ENCODE data around the gene TRIM38.
"Not testable (repeated sequence)": the region's sequence is repeated elsewhere in the genome, so short reads cannot be mapped to it uniquely, and the experiment has no call there.

The TRIM38 gene

GRCh38 chr6:25943887-25944286 is 18.7 kb upstream of the TRIM38 start:
- no peak for FAIRE-seq

GRCh38 chr6:25944688-25945574 is 17.7 kb upstream of the TRIM38 start:
- FAIRE-seq = no peak

GRCh38 chr6:25945738-25946137 is 16.9 kb upstream of the TRIM38 start:
- not testable (repeated sequence) for FAIRE-seq

- FAIRE-seq = no peak
Observed at GRCh38 chr6:25946631-25947030, 16.0 kb upstream of the TRIM38 start.

GRCh38 chr6:25947492-25947891 is 15.1 kb upstream of the TRIM38 start:
- not testable (repeated sequence) for FAIRE-seq

- FAIRE-seq = no peak
Observed at GRCh38 chr6:25949695-25950094, 12.9 kb upstream of the TRIM38 start.

GRCh38 chr6:25950297-25950696 is 12.3 kb upstream of the TRIM38 start:
- FAIRE-seq = no peak

- no peak for FAIRE-seq
Observed at GRCh38 chr6:25951296-25952032, 11.1 kb upstream of the TRIM38 start.

- no peak for FAIRE-seq
Observed at GRCh38 chr6:25952535-25952934, 10.1 kb upstream of the TRIM38 start.

GRCh38 chr6:25953733-25954132 is 8.9 kb upstream of the TRIM38 start:
- FAIRE-seq = no peak

GRCh38 chr6:25954756-25955155 is 7.8 kb upstream of the TRIM38 start:
- no peak for FAIRE-seq

GRCh38 chr6:25956226-25956625 is 6.4 kb upstream of the TRIM38 start:
- FAIRE-seq = no peak

- no peak for FAIRE-seq
Observed at GRCh38 chr6:25958700-25959162, 3.9 kb upstream of the TRIM38 start.

- FAIRE-seq = no peak
Observed at GRCh38 chr6:25959890-25960536, 2.6 kb upstream of the TRIM38 start.

GRCh38 chr6:25960734-25961133 is 1.9 kb upstream of the TRIM38 start:
- FAIRE-seq = no peak

GRCh38 chr6:25961619-25962148 is 918 bp upstream of the TRIM38 start:
- FAIRE-seq = no peak

- FAIRE-seq = no peak
Observed at GRCh38 chr6:25963426-25964123, 973 bp downstream of the TRIM38 start.

- no peak for FAIRE-seq
Observed at GRCh38 chr6:25965058-25965457, 2.5 kb downstream of the TRIM38 start.

GRCh38 chr6:25966711-25967110 is 4.1 kb downstream of the TRIM38 start:
- no peak for FAIRE-seq

- no peak for FAIRE-seq
Observed at GRCh38 chr6:25968769-25969168, 6.2 kb downstream of the TRIM38 start.

- no peak for FAIRE-seq
Observed at GRCh38 chr6:25971187-25971821, 8.7 kb downstream of the TRIM38 start.

GRCh38 chr6:25972128-25972527 is 9.5 kb downstream of the TRIM38 start:
- no peak for FAIRE-seq

Measured in colon (tissue), 2 donors.